Fibroblast of skin of right quadriceps (primary cell): ENCODE results near the gene CRTC2.

Experiments
- DNase-seq: peaks from one replicate; pipeline ENCODE4 v3.0.0-alpha.2; 2013

The CRTC2 gene

DNA sequence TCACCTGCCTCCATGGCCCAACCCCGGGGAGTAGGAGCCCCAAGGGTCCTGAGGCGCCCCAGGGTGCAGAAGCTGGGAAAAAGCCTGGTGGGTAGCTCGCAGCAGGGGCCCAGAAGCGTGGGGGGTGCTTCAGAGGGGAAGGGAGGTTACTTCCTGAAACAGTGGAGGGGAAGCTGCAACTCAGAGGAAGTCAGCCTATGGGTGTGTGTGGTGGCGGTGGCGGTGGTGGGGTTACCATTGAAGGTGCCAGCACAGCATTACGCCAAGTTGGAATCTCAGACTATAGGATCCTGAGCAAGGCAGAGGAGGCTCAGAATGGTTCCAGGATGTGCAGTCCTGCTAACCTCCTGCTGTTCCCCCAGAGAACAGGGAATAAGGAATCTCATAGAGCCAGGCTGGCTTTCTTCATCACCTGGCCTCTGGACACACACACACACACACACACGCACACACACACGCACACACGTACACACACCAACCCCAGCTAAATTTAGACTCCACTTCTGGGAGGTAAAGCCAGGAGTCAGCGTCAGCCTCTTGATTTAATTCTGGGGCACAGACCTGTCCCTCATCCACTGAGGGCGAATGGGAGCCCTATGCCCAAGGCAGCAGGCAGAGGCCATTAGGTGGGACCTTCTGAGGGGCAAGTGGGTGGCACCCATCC lies 13.1 kb downstream of the CRTC2 start:
- DNase-seq: peak; percentile 49

DNA sequence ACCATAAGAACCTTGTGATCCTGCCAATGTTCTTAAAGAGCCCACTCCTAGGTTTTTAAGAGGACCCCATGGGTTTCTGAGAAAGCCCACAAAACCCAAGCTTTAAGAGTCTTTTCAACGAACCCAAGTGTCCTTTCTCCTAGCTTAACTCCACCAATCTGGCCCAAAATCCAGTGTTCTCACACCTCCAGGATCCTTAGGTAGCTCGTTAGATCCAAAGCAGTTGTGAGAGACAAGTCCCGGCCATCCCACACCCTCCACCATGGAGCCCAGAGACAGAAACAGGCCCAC lies 13.6 kb downstream of the CRTC2 start:
- DNase-seq: no peak

DNA sequence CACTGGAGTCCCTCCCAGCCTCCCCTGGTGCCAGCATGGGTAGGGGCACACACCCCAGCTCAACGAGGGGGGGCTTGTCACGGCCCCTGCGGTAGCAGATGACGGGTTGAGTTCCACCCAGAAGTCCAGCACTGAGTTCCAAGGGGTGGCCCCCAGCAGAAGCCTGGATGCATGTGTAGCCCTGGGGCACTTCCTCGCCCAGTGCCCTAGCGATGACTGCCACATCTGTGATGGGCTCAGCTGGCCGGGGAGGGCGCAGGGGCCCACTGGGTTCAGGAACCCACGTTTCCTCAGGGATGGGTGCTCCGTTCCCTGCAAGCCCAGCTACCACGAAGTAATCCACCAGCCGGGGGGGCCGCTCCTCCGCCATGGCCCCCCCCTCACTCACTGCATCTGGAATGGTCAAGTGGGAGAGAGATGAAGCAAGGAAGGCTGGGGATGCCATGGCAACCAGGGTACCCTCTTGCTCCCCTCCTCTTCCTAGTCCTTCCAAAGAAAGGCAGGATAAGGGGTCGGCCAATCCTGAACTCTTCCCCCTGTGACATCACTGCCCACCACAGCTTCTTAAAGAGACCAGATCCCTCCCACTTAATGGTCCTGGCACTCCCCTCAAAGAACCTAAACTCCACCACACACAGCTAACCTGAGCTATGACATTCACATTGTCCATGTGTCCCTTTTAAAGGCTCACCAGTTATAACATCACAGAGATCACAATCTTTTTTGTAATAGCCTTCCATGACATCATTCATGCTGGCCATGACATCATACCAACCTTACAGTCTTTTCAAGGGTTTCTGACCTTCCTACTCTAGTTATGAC lies 14.2 kb downstream of the CRTC2 start:
- no peak for DNase-seq

DNA sequence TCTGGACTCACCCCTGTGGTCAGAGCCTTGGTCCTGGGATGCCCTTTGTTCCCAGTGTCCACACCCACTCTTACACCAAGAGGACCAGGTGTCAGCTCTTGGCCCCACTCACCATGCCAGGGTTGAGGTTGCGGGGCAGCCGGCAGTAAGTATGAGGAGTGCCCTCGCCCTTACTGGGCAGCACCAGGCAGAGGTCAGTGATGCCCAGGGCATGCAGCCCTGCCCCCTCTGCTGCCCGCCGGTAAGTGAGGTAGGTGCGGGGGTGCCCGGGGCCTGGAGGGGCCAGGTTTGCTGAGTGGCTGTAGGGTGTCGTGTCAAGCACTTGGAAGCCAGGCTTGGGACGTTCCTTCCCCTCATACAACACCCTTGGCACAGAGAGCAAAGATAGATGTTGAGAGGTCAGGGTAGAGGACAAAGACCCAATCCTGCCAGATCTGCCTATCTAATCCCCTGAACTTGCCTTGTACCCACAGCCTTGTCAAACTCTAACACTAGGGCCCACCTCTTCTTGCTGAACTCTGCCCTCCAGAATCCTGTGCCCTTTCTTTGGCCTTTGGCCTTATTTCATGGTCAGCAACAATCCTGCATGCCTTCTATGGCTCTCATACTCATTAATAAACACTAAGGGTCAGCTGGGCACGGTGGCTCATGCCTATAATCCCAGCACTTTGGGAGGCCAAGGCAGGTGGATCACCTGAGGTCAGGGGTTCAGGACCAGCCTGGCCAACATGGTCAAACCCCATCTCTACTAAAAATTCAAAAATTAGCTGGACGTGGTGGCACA lies 15.5 kb downstream of the CRTC2 start:
- DNase-seq: no peak

GRCh38 chr1:153941826-153942725 lies 16.3 kb downstream of the CRTC2 start:
- no peak for DNase-seq

- DNase-seq: no peak
These were observed 17.7 kb downstream of the CRTC2 start for GRCh38 chr1:153940756-153941155.

GRCh38 chr1:153939476-153939875 lies 18.9 kb downstream of the CRTC2 start:
- no peak for DNase-seq

DNA sequence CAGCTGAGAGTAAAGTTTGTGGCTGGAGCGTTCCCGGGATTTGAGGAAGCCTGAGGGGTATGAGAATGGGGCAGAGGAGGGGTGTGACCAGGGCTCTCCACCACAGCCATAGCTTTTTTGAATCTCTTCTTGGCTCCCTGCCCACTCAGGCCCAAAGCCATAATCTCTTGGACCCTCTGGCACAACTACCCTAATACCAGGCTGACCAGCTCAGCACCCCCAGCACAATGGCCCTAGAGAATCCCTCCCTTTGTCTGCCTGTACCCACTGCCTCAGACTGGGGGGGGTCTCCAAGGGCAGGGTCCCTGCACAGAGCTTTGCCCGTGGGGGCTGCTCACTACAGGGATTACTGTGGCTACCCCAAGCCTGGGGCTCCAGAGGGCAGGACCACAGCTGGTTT lies 19.4 kb downstream of the CRTC2 start:
- DNase-seq: no peak

GRCh38 chr1:153937331-153937730 lies 21.1 kb downstream of the CRTC2 start:
- no peak for DNase-seq

- no peak for DNase-seq
These were observed 22.2 kb downstream of the CRTC2 start for GRCh38 chr1:153936011-153936802.

DNA sequence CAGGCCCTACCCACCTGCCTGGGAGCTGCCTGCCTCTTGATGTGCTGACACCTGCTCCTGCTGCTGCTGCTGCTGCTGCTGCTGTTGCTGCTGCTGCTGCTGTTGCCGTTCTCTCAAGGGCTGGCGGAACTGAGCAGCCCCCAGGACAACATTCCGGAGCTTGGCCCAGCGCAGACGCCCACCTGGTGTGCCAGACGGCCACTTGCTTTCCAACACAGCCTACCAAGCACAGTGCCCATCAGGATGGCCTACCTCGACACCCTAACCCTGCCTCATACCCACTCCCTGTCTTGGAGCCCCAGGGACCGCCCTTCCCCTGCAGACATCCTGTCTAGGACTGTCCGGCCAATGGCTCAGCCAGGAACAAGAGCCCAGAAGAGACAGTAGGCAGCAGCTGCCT lies 23.7 kb downstream of the CRTC2 start:
- no peak for DNase-seq

DNA sequence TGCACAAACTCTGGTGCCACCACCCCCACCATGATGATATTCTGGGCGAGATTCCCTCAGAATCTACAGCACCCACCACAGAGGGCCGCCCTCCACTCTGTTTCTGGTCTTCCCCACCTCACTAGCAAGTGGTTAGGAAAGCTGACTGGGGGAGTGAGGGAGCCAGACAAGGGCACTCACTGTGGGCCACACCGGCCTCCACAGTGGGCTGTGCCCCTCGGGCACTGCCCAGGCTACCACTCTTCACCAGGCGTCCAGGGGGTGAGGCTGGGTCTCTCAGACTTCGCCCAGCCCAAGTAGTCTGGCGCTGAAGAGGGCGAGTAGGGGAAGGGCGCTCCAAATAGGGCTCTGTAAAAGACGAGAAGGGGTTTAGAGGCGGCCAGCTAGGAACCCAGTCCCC lies 24.5 kb downstream of the CRTC2 start:
- DNase-seq: no peak

DNA sequence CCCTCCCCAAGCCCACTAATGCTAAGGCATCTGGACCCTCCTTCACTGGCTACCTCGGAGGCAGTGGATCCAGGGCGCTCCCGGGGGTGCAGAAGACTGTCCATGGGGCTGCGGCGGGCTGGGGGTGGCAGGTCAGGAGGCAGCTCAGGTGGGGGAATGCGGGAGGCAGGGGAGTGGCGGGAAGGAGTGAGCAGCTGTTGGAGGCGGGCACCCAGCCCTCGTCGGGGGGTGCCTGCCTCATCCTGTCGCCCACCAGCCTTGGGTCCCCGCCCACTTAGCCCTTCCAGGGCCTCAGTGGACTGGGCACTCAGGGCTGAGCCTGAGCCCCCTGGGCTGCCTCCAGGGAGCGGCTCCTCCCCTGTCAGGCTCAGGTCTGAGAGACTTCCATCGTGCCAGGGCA lies 25.0 kb downstream of the CRTC2 start:
- no peak for DNase-seq

- no peak for DNase-seq
These were observed 26.0 kb downstream of the CRTC2 start for GRCh38 chr1:153932156-153933131.

DNA sequence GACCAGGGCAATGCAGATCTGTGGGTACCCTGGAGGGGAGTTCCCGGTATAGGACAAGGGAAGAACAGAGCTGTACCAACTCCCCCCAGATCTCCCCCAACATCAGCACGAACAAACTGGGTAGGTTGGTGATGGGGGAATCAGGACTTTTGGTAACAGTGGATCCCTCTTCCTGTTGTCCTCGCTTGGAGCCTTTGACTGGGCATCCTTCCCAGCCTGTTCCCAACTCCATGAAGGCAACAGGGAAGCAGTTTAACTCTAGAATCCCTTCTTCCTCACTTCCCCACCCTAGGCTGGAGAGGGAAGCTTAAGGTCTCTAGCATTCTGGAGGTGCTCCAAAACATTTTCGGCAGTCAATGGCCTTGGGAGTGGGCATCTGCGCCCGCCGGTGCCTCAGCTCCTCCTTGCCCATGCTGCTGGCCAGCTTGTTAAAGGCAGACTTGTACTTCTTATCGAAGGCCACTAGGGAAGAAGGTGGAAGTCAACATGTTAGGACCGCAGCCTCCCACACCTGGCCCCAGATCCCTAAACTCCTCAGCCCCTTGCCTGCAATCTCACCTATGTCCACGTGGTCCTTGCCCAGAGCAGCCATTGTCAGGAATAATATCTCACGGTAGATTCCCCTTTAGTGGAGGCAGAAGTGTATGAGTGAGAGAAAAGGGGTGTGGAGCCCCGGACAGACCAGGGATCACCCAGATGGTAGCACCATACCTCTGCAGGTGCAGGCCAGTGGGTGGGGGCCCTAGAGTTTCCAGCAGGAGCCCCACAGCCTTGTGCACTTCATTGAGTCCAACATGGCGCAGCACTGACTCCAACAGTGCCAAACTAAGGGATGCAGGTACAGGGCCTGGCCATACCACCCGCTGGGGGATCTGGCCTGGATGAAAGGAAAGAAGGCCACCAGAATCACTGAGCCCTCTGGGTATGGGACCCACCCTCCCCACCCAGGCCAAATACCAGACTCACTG lies 28.1 kb downstream of the CRTC2 start:
- no peak for DNase-seq

DNA sequence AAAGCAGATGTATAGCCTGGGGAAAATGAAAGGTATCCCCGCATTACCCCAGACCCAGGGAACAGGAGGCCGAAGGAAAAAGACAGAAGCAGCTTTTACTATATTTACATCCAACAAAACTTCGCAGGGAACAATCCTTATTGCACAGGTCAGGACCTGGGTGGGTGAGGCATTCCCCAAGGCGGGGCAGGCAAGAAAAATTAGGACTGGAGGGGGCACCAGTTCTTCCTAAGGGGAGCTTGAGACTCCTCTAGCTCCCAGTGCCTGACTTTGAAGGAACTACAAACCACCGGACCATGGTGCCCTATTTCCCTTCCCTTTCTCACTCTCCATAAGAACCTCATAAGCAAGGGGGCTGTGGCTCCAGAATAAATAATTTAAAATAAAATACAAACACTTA lies 29.0 kb downstream of the CRTC2 start:
- DNase-seq: no peak

DNA sequence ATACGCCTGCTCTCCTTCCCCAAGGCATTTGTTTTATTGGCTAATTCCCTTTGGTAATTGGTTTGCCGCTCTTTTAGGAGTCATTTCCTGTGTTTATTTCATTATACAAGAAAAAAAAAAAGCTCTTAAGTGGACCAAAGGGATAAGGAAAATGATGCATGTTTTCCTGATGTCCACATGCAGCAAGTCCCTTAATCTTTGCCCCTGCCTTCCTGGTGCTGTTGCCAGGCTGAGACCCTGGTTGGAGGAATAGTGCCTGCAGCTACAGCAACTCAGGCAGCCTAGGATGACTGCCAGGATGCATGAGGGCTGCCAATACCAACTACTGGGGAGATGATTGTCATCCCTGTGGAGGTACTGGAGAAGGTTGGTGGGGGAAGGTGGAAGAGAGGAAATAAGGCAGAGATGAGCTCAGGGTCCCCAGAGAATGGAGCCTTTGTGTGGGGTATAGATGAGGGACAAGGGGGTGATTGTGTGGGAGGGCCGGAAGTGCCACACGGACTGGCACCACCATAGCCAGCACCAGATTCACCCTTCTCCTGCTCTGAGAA lies 29.5 kb downstream of the CRTC2 start:
- DNase-seq: peak; percentile 14

DNA sequence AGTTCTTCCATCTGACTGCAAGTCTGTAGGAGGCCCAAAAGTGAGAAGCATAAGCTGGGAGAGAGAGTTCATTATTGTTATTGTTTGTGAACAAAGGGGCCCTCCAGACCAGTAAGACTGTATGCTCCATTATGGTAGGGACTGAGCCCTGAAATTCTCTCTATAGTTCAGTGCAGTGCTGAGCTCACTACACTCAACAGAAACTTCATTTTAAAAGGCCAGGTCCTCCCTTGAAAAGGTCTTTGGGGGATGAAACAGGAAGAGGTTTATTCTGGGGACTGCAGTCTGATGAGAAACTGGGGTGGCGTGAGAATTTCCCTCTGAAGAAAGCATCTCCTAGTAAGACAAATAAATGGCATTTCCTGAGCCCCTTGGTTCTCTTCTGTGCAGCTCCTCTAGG lies 30.2 kb downstream of the CRTC2 start:
- no peak for DNase-seq

GRCh38 chr1:153926405-153926804 lies 32.0 kb downstream of the CRTC2 start:
- DNase-seq: no peak
